ENCODE results near the gene HSD11B1L.
"Not testable (repeated sequence)": the region's sequence is repeated elsewhere in the genome, so short reads cannot be mapped to it uniquely, and the experiment has no call there.

Gene HSD11B1L

GRCh38 chr19:5697890-5698634 lies 17.2 kb downstream of the HSD11B1L start:
- in situ Hi-C loops (cut with MboI; ENCODE audit: low sequenced_read_pairs), result no loop called here

GRCh38 chr19:5698635-5699422 lies 18.0 kb downstream of the HSD11B1L start:
- in situ Hi-C loops (cut with MboI; ENCODE audit: low sequenced_read_pairs), result no loop called here

- in situ Hi-C loops (cut with MboI; ENCODE audit: low sequenced_read_pairs), result no loop called here
These were observed 19.7 kb downstream of the HSD11B1L start for GRCh38 chr19:5700455-5701092.

- in situ Hi-C loops (cut with MboI; ENCODE audit: low sequenced_read_pairs), result not testable (repeated sequence)
These were observed 21.2 kb downstream of the HSD11B1L start for GRCh38 chr19:5702053-5702410.

- in situ Hi-C loops (cut with MboI; ENCODE audit: low sequenced_read_pairs), result no loop called here
These were observed 23.3 kb downstream of the HSD11B1L start for GRCh38 chr19:5703819-5704818.

GRCh38 chr19:5705552-5705951 lies 24.7 kb downstream of the HSD11B1L start:
- in situ Hi-C loops (cut with MboI; ENCODE audit: low sequenced_read_pairs), result no loop called here

GRCh38 chr19:5706876-5707573 lies 26.2 kb downstream of the HSD11B1L start:
- in situ Hi-C loops (cut with MboI; ENCODE audit: low sequenced_read_pairs), result no loop called here

- in situ Hi-C loops (cut with MboI; ENCODE audit: low sequenced_read_pairs), result no loop called here
These were observed 27.0 kb downstream of the HSD11B1L start for GRCh38 chr19:5707576-5708575.

GRCh38 chr19:5711025-5711424 lies 30.2 kb downstream of the HSD11B1L start:
- in situ Hi-C loops (cut with MboI; ENCODE audit: low sequenced_read_pairs), result no loop called here

- in situ Hi-C loops (cut with MboI; ENCODE audit: low sequenced_read_pairs), result no loop called here
These were observed 30.9 kb downstream of the HSD11B1L start for GRCh38 chr19:5711713-5712161.

GRCh38 chr19:5713228-5713627 lies 32.4 kb downstream of the HSD11B1L start:
- in situ Hi-C loops (cut with MboI; ENCODE audit: low sequenced_read_pairs), result no loop called here

GRCh38 chr19:5714816-5715215 lies 34.0 kb downstream of the HSD11B1L start:
- in situ Hi-C loops (cut with MboI; ENCODE audit: low sequenced_read_pairs), result no loop called here

GRCh38 chr19:5717215-5717935 lies 36.5 kb downstream of the HSD11B1L start:
- in situ Hi-C loops (cut with MboI; ENCODE audit: low sequenced_read_pairs), result no loop called here

- in situ Hi-C loops (cut with MboI; ENCODE audit: low sequenced_read_pairs), result no loop called here
These were observed 37.3 kb downstream of the HSD11B1L start for GRCh38 chr19:5718037-5718578.

- in situ Hi-C loops (cut with MboI; ENCODE audit: low sequenced_read_pairs), result no loop called here
These were observed 37.9 kb downstream of the HSD11B1L start for GRCh38 chr19:5718579-5719273.

GRCh38 chr19:5719274-5719960 lies 38.6 kb downstream of the HSD11B1L start:
- in situ Hi-C loops (cut with MboI; ENCODE audit: low sequenced_read_pairs), result no loop called here
